K562 (cell line): ENCODE measurements around the gene PA2G4. TPM values are rescaled to one million over a fixed set of nuclear protein-coding genes. Genes with fewer than 3 reads are reported as not detected.

Source experiments
- BRD4 ChIP-seq: fragments of 200-600 bp; sonication (generic); IDR thresholded peaks from 2 replicates; pipeline ENCODE4 v1.6.1; 2017; ENCODE audit warnings: inconsistent platforms
- CBFA2T2 ChIP-seq: fragments of 450-650 bp; conservative IDR thresholded peaks from 2 replicates; pipeline ENCODE4 v1.6.1; 2017; ENCODE audit warnings: mild to moderate bottlenecking
- ELF2 ChIP-seq: fragments of 250-450 bp; sonication (Bioruptor Pico); IDR thresholded peaks from 2 replicates; pipeline ENCODE4 v1.5.0; 2021; ENCODE audit warnings: mild to moderate bottlenecking
- HNRNPLL ChIP-seq: fragments of 200-400 bp; formaldehyde crosslinking; IDR thresholded peaks from 2 replicates; pipeline ENCODE4 v1.6.1; 2017; ENCODE audit warnings: low read length, low read depth, mild to moderate bottlenecking; ENCODE audit not compliant: poor library complexity, severe bottlenecking
- KLF6 ChIP-seq: fragments of 250-450 bp; sonication (Bioruptor Pico); IDR thresholded peaks from 2 replicates; pipeline ENCODE4 v1.4.0; 2020; ENCODE audit warnings: mild to moderate bottlenecking, moderate library complexity, borderline replicate concordance
- MEF2D ChIP-seq: conservative IDR thresholded peaks from 2 replicates; pipeline ENCODE4 v1.6.1; 2016; ENCODE audit warnings: low read depth, missing genetic modification characterization, missing compliant biosample characterization
- MTA2 ChIP-seq: fragments of 450-650 bp; IDR thresholded peaks from 2 replicates; pipeline ENCODE4 v1.6.1; 2016; ENCODE audit warnings: low read depth
- OTX1 ChIP-seq: fragments of 450-650 bp; formaldehyde crosslinking; IDR thresholded peaks from 2 replicates; pipeline ENCODE4 v1.4.0; 2022; ENCODE audit warnings: mild to moderate bottlenecking
- POLR2B ChIP-seq: fragments of 450-650 bp; IDR thresholded peaks from 2 replicates; pipeline ENCODE4 v1.6.1; 2018; ENCODE audit warnings: low read depth; ENCODE audit not compliant: partially characterized antibody
- SIN3A ChIP-seq, 2 experiments: fragments of 150-350 bp in 1 of 2; IDR thresholded peaks; 2 replicates each; pipeline ENCODE4 v1.6.1; 2011 to 2016; ENCODE audit warnings: borderline replicate concordance in 2 of 2, low read depth in 2 of 2, low read length in 2 of 2, mild to moderate bottlenecking in 2 of 2, moderate library complexity in 2 of 2; ENCODE audit not compliant: control insufficient read depth in 1 of 2
- SMAD2 ChIP-seq: fragments of 150-350 bp; IDR thresholded peaks from 2 replicates; pipeline ENCODE4 v1.6.1; 2014; ENCODE audit warnings: low read depth, mild to moderate bottlenecking, low read length
- ZEB2 ChIP-seq: fragments of 450-650 bp; IDR thresholded peaks from 2 replicates; pipeline ENCODE4 v1.6.1; 2016
- ZKSCAN3 ChIP-seq: fragments of 250-450 bp; sonication (Bioruptor Pico); IDR thresholded peaks from 2 replicates; pipeline ENCODE4 v1.4.0; 2020
- ZNF212 ChIP-seq: fragments of 450-650 bp; formaldehyde crosslinking; IDR thresholded peaks from 2 replicates; pipeline ENCODE4 v1.4.0; 2020; ENCODE audit warnings: mild to moderate bottlenecking
- ZNF444 ChIP-seq: fragments of 250-450 bp; sonication (Bioruptor Pico); IDR thresholded peaks from 2 replicates; pipeline ENCODE4 v1.4.0; 2020; ENCODE audit warnings: mild to moderate bottlenecking, moderate library complexity
- ZNF583 ChIP-seq: fragments of 250-450 bp; sonication (Bioruptor Pico); IDR thresholded peaks from 2 replicates; pipeline ENCODE4 v1.4.0; 2020
- ZSCAN32 ChIP-seq: fragments of 450-650 bp; formaldehyde crosslinking; IDR thresholded peaks from 2 replicates; pipeline ENCODE4 v1.4.0; 2020; ENCODE audit warnings: mild to moderate bottlenecking, moderate library complexity
- polyA plus RNA-seq, 8 experiments: library from polyadenylated mRNA; depleted of rRNA in 4 of 8; stranded (reverse) in 5 of 8; unstranded in 3 of 8; fragments of >200 nt; fragmentation: Nextera tagmentation in 2 of 8; fragmentation: Illumina TruSeq in 1 of 8; extraction: Ambion mirVana in 2 of 8; extraction: Trizol in 1 of 8; gene quantifications; 2 replicates each; pipeline versions ENCODE4 v1.2.1 to v1.2.3, GENCODE V29; 2011 to 2014; ENCODE audit warnings: inconsistent platforms in 1 of 8, missing spikeins in 1 of 8
- total RNA-seq, 7 experiments: library from RNA; depleted of rRNA in 6 of 7; stranded (reverse); fragments of >200 nt in 6 of 7; fragmentation: Illumina TruSeq in 2 of 7; extraction: Trizol in 2 of 7; gene quantifications; 2 replicates each; pipeline versions ENCODE4 v1.2.1 to v1.2.3, GENCODE V29; 2011 to 2021; ENCODE audit warnings: low replicate concordance in 1 of 7
- TF ChIP-seq, protein P1 (sequence below): fragments of 450-650 bp; IDR thresholded peaks from one replicate; pipeline ENCODE4 v1.6.1; 2018; ENCODE audit warnings: mild to moderate bottlenecking, moderate library complexity; ENCODE audit not compliant: partially characterized antibody
- TF ChIP-seq, protein P2 (sequence below): IDR thresholded peaks from 2 replicates; pipeline ENCODE4 v1.6.1; 2011; ENCODE audit not compliant: insufficient read length; ENCODE audit errors: extremely low read depth
- TF ChIP-seq, protein P3 (sequence below): sonication (generic); formaldehyde crosslinking; IDR thresholded peaks from 2 replicates; pipeline ENCODE4 v1.4.0; 2020; ENCODE audit warnings: mild to moderate bottlenecking, missing genetic modification reagents
- TF ChIP-seq, protein P4 (sequence below): fragments of 250-450 bp; sonication (Bioruptor Pico); IDR thresholded peaks from 2 replicates; pipeline ENCODE4 v1.8.0; 2021; ENCODE audit warnings: moderate library complexity, mild to moderate bottlenecking, inconsistent platforms
- TF ChIP-seq, protein P5 (sequence below): sonication (generic); formaldehyde crosslinking; IDR thresholded peaks from 2 replicates; pipeline ENCODE4 v1.9.0; 2022; ENCODE audit warnings: mild to moderate bottlenecking, missing genetic modification reagents
- TF ChIP-seq, protein P6 (sequence below): fragments of 450-650 bp; formaldehyde crosslinking; IDR thresholded peaks from 2 replicates; pipeline ENCODE4 v1.4.0; 2020; ENCODE audit warnings: mild to moderate bottlenecking, moderate library complexity

PA2G4 gene
- total and polyA plus RNA-seq, 9 of the 15 experiments (the other 6 are each of a cell fraction or from before 2014, with no cell fraction given), result 230 to 925 (median 638) TPM

DNA sequence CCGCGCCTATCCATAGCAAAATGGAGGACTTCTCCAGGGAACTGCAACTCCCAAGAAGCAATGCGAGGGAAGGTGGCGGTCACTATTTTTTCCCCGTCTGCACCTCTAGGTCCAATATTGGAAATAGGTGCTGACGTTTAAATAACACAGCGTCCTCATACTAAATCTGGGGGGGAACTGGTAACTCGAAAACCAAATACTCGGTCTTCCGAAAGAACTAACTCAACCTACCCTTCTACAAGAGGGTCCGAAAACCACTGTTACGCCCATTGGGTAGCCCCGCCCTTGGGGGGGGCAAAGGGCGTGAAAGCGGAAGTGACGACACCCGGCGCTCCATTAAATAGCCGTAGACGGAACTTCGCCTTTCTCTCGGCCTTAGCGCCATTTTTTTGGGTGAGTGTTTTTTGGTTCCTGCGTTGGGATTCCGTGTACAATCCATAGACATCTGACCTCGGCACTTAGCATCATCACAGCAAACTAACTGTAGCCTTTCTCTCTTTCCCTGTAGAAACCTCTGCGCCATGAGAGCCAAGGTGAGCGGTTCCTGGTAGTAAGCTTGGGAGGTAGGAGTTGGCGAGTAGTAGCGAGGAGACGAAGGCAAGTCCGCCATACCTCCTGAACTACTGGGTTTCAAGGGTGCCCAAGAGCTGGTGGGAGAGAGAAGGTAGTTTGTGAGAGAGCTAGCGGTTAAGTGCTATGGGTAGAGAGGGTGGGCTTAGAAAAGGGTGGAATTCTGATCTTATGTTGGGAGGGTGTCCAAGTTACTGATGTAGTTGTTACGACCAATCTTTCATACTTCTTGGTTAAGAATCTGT, 12.1 kb downstream of the PA2G4 start, which contains the start of gene RPL41 (continued):
- TF ChIP-seq, protein P1, sequence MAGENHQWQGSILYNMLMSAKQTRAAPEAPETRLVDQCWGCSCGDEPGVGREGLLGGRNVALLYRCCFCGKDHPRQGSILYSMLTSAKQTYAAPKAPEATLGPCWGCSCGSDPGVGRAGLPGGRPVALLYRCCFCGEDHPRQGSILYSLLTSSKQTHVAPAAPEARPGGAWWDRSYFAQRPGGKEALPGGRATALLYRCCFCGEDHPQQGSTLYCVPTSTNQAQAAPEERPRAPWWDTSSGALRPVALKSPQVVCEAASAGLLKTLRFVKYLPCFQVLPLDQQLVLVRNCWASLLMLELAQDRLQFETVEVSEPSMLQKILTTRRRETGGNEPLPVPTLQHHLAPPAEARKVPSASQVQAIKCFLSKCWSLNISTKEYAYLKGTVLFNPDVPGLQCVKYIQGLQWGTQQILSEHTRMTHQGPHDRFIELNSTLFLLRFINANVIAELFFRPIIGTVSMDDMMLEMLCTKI, result no peak
- TF ChIP-seq ZEB2 (no peak; the same call in none of the 2 replicates), SMAD2 (no peak), CBFA2T2 (no peak), SIN3A (IDR thresholded peaks at IDR 0.05; ENCODE audit: borderline replicate concordance in 2 of 2, control insufficient read depth in 1 of 2, low read depth in 2 of 2, low read length in 2 of 2) (0 out of 4 replicates have a peak, but pooled peaks of 1 of the 2 experiments have one; percentile 72), ZKSCAN3 (no peak), BRD4 (peak; percentile 99), MEF2D (tag) (0 out of 2 replicates have a peak, but pooled peaks have one; percentile 32), OTX1 (peak; percentile 73; the same call in 1 of the 2 replicates), KLF6 (CRISPR knock-in tag) (no peak), ZNF444 (CRISPR knock-in tag) (no peak; the same call in 1 of the 2 replicates), HNRNPLL (peak; percentile 25), ZNF212 (no peak), MTA2 (no peak), ZSCAN32 (no peak), ZNF583 (CRISPR knock-in tag) (no peak), POLR2B (peak; percentile 100), ELF2 (CRISPR knock-in tag) (0 out of 2 replicates have a peak, but pooled peaks have one; percentile 38)
- TF ChIP-seq, protein P2, sequence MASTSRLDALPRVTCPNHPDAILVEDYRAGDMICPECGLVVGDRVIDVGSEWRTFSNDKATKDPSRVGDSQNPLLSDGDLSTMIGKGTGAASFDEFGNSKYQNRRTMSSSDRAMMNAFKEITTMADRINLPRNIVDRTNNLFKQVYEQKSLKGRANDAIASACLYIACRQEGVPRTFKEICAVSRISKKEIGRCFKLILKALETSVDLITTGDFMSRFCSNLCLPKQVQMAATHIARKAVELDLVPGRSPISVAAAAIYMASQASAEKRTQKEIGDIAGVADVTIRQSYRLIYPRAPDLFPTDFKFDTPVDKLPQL, result peak; percentile 94
- TF ChIP-seq, protein P3, sequence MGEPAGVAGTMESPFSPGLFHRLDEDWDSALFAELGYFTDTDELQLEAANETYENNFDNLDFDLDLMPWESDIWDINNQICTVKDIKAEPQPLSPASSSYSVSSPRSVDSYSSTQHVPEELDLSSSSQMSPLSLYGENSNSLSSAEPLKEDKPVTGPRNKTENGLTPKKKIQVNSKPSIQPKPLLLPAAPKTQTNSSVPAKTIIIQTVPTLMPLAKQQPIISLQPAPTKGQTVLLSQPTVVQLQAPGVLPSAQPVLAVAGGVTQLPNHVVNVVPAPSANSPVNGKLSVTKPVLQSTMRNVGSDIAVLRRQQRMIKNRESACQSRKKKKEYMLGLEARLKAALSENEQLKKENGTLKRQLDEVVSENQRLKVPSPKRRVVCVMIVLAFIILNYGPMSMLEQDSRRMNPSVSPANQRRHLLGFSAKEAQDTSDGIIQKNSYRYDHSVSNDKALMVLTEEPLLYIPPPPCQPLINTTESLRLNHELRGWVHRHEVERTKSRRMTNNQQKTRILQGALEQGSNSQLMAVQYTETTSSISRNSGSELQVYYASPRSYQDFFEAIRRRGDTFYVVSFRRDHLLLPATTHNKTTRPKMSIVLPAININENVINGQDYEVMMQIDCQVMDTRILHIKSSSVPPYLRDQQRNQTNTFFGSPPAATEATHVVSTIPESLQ (CRISPR knock-in tag), result peak; percentile 84; the same call in 1 of the 2 replicates
- TF ChIP-seq, protein P4, sequence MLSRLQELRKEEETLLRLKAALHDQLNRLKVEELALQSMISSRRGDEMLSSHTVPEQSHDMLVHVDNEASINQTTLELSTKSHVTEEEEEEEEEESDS (CRISPR knock-in tag), result no peak
- TF ChIP-seq, protein P5, sequence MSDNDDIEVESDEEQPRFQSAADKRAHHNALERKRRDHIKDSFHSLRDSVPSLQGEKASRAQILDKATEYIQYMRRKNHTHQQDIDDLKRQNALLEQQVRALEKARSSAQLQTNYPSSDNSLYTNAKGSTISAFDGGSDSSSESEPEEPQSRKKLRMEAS, result peak; percentile 41; the same call in 1 of the 2 replicates
- TF ChIP-seq, protein P6, sequence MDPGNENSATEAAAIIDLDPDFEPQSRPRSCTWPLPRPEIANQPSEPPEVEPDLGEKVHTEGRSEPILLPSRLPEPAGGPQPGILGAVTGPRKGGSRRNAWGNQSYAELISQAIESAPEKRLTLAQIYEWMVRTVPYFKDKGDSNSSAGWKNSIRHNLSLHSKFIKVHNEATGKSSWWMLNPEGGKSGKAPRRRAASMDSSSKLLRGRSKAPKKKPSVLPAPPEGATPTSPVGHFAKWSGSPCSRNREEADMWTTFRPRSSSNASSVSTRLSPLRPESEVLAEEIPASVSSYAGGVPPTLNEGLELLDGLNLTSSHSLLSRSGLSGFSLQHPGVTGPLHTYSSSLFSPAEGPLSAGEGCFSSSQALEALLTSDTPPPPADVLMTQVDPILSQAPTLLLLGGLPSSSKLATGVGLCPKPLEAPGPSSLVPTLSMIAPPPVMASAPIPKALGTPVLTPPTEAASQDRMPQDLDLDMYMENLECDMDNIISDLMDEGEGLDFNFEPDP (CRISPR knock-in tag), result no peak
